Muscle of arm (tissue), 12 donors: ENCODE data around the gene CCL17. TPM values are rescaled to one million over a fixed set of nuclear protein-coding genes. Genes with fewer than 3 reads are reported as not detected.
"Not testable (repeated sequence)": the region's sequence is repeated elsewhere in the genome, so short reads cannot be mapped to it uniquely, and the experiment has no call there.

Experiments
- DNase-seq: peaks from one replicate; pipeline ENCODE4 v3.0.0-alpha.2; 2013
- polyA plus RNA-seq, 12 donors: library from polyadenylated mRNA; unstranded; fragments of 120-200 nt; gene quantifications; one replicate each; pipeline ENCODE4 v1.2.1, GENCODE V29; 2013; ENCODE audit not compliant: insufficient read length in 12 of 12

Gene CCL17
- polyA plus RNA-seq, 12 donors: 0.65 TPM; not detected in 11

GRCh38 chr16:57430955-57431354 is 26.4 kb downstream of the CCL17 start:
- DNase-seq: no peak

GRCh38 chr16:57432505-57432904 is 27.9 kb downstream of the CCL17 start:
- no peak for DNase-seq

- DNase-seq: no peak
These were observed 28.4 kb downstream of the CCL17 start for GRCh38 chr16:57432989-57433388.

GRCh38 chr16:57434003-57434402 is 29.4 kb downstream of the CCL17 start:
- DNase-seq: no peak

- DNase-seq: no peak
These were observed 31.3 kb downstream of the CCL17 start for GRCh38 chr16:57435838-57436237.

- not testable (repeated sequence) for DNase-seq
These were observed 35.4 kb downstream of the CCL17 start for GRCh38 chr16:57439947-57440346.

- not testable (repeated sequence) for DNase-seq
These were observed 36.0 kb downstream of the CCL17 start for GRCh38 chr16:57440551-57440950.

- DNase-seq: no peak
These were observed 40.1 kb downstream of the CCL17 start for GRCh38 chr16:57444711-57445110.

- DNase-seq: no peak
These were observed 40.9 kb downstream of the CCL17 start for GRCh38 chr16:57445510-57445909.

- DNase-seq: peak; percentile 46
These were observed 42.1 kb downstream of the CCL17 start for GRCh38 chr16:57446531-57447185.

- DNase-seq: peak; percentile 96
These were observed 42.8 kb downstream of the CCL17 start, which contains the start of the genes CIAPIN1 and COQ9 for GRCh38 chr16:57447186-57447962. CIAPIN1 (minus strand) TSS chr16:57447385; CDS start chr16:57440928, 6,457 bp downstream. COQ9 (plus strand) TSS chr16:57447479; CDS start chr16:57447506, 27 bp downstream.

- no peak for DNase-seq
These were observed 47.5 kb downstream of the CCL17 start for GRCh38 chr16:57452021-57452420.

GRCh38 chr16:57462209-57462977 is 57.8 kb downstream of the CCL17 start, which contains the start of gene POLR2C:
POLR2C (plus strand) TSS chr16:57462679; CDS start chr16:57462725, 46 bp downstream.
- peak; percentile 90 for DNase-seq

- DNase-seq: no peak
These were observed 58.4 kb downstream of the CCL17 start for GRCh38 chr16:57462978-57463362.

- no peak for DNase-seq
These were observed 60.0 kb downstream of the CCL17 start for GRCh38 chr16:57464523-57464922.

Other genes with a start within 250 kb of the CCL17 start
- gene PSME3IP1, start 218.7 kb upstream of the CCL17 start, polyA plus RNA-seq: 10 to 100 TPM in 11 of 12 donors, not detected in 1; 46.4 to 99.6 (median 60.1) TPM
- 10 to 100 TPM in 11 of 12 donors, not detected in 1; 17.3 to 37.3 (median 27.7) TPM for gene RSPRY1, start 218.4 kb upstream of the CCL17 start, polyA plus RNA-seq
- 10 to 100 TPM in 11 of 12 donors, not detected in 1; 39.5 to 57.2 (median 51.9) TPM for gene ARL2BP, start 159.5 kb upstream of the CCL17 start, polyA plus RNA-seq
- 10 to 100 TPM in 1 of 12 donors, 1 to 10 TPM in 8, under 1 TPM in 2, not detected in 1; 0.84 to 31.7 (median 1.2) TPM for gene PLLP, start 120.1 kb upstream of the CCL17 start, polyA plus RNA-seq
- under 1 TPM in 9 of 12 donors, not detected in 3; 0.05 to 0.88 (median 0.11) TPM for gene CCL22, start 46.0 kb upstream of the CCL17 start, polyA plus RNA-seq
- gene CX3CL1, start 32.3 kb upstream of the CCL17 start, polyA plus RNA-seq: 10 to 100 TPM in 1 of 12 donors, 1 to 10 TPM in 10, not detected in 1; 2.8 to 10.4 (median 4.3) TPM
- gene CIAPIN1, start 42.6 kb downstream of the CCL17 start, polyA plus RNA-seq: 10 to 100 TPM in 11 of 12 donors, not detected in 1; 46.1 to 72.9 (median 58.4) TPM
- 10 to 100 TPM in 11 of 12 donors, not detected in 1; 55.0 to 81.0 (median 65.5) TPM for gene COQ9, start 42.7 kb downstream of the CCL17 start, polyA plus RNA-seq
- gene POLR2C, start 57.9 kb downstream of the CCL17 start, polyA plus RNA-seq: 10 to 100 TPM in 11 of 12 donors, not detected in 1; 24.3 to 51.2 (median 47.1) TPM
- gene DOK4, start 81.7 kb downstream of the CCL17 start, polyA plus RNA-seq: 10 to 100 TPM in 5 of 12 donors, 1 to 10 TPM in 6, not detected in 1; 6.6 to 33.0 (median 9.5) TPM
- gene CCDC102A, start 131.8 kb downstream of the CCL17 start, polyA plus RNA-seq: 10 to 100 TPM in 7 of 12 donors, 1 to 10 TPM in 4, not detected in 1; 9.2 to 20.8 (median 11.4) TPM
- 1 to 10 TPM in 9 of 12 donors, under 1 TPM in 2, not detected in 1; 0.70 to 4.3 (median 1.9) TPM for gene ADGRG5, start 137.9 kb downstream of the CCL17 start, polyA plus RNA-seq
- gene ADGRG1, start 223.9 kb downstream of the CCL17 start, polyA plus RNA-seq: 10 to 100 TPM in 3 of 12 donors, 1 to 10 TPM in 8, not detected in 1; 4.4 to 48.0 (median 7.7) TPM